ENCODE results near the gene SLC1A2.

GRCh38 chr11:35242412-35243242, 176.7 kb downstream of the SLC1A2 start:
- TF ChIP-seq CTCF (IDR thresholded peaks at IDR 0.05) (no peak), POLR2A (IDR thresholded peaks at IDR 0.05) (no peak)

All from heart left ventricle (tissue), 13 donors.